Activated T-cell treated with anti-CD3 and anti-CD28 coated beads, Interleukin-2, amount 50 U/mL, for 4 hours (primary cell): ENCODE measurements around the gene ORMDL2. TPM values are rescaled to one million over a fixed set of nuclear protein-coding genes. Genes with fewer than 3 reads are reported as not detected.
"Not testable (repeated sequence)": the region's sequence is repeated elsewhere in the genome, so short reads cannot be mapped to it uniquely, and the experiment has no call there.

Experiments
- ATAC-seq, 2 donors: fragments of 200-7000 bp; cut with Tn5 transposase; one replicate each; pipeline ENCODE4 v1.10.0; 2021
- DNase-seq: peaks from one replicate; pipeline ENCODE4 v3.0.0-alpha.2; 2020
- H3K27me3 Mint-ChIP-seq: one replicate; pipeline ENCODE4 v1.8.0; 2021; ENCODE audit warnings: low read depth, mixed read lengths
- H3K36me3 Mint-ChIP-seq: one replicate; pipeline ENCODE4 v1.8.0; 2022; ENCODE audit warnings: mixed read lengths; ENCODE audit not compliant: insufficient read depth
- H3K4me1 Mint-ChIP-seq: one replicate; pipeline ENCODE4 v1.8.0; 2021; ENCODE audit warnings: low read depth, mixed read lengths
- H3K4me3 Mint-ChIP-seq: one replicate; pipeline ENCODE4 v1.8.0; 2021; ENCODE audit warnings: mild to moderate bottlenecking, moderate library complexity, mixed read lengths
- H3K9me3 Mint-ChIP-seq: one replicate; pipeline ENCODE4 v1.8.0; 2021; ENCODE audit warnings: mixed read lengths
- total RNA-seq, 3 donors: library from RNA; stranded (reverse); gene quantifications; one replicate each; pipeline ENCODE4 v1.2.1, GENCODE V29; 2021

ORMDL2 gene
- total RNA-seq, 3 donors from 2014 or later = 45.9 to 57.0 (median 49.9) TPM

DNA sequence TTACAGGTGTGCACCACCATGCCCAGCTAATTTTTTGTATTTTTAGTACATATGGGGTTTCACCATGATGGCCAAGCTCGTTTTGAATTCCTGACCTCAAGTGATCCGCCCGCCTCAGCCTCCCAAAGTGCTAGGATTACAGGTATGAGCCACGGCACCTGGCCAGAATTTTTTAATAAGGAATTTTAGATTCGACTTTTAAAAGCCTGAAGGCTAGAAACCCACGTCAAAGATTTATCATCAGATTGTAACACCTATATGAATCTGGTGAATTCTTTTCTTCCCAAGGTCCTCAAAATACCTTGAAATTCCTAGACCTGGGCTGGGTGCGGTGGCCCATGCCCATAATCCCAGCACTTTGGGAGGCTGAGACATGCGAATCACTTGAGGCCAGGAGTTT lies 43.6 kb downstream of the ORMDL2 start:
- Mint-ChIP-seq H3K9me3 (peaks cover 5% of the 10 kb centered on the region), H3K4me3 (no peak overlapping the region), H3K27me3 (no peaks in the 10 kb centered on the region), H3K36me3 (no peaks in the 10 kb centered on the region), H3K4me1 (no peaks in the 10 kb centered on the region)
- DNase-seq (no peak), ATAC-seq (no peak)

- Mint-ChIP-seq H3K27me3 (no peaks in the 10 kb centered on the region), H3K36me3 (no peaks in the 10 kb centered on the region), H3K4me3 (no peak overlapping the region), H3K4me1 (no peaks in the 10 kb centered on the region), H3K9me3 (peaks cover 5% of the 10 kb centered on the region)
- DNase-seq (no peak), ATAC-seq (no peak)
These were observed 44.0 kb downstream of the ORMDL2 start for GRCh38 chr12:55861871-55862270.

GRCh38 chr12:55862286-55862685 lies 44.4 kb downstream of the ORMDL2 start:
- H3K9me3 Mint-ChIP-seq = peaks cover 5% of the 10 kb centered on the region
- DNase-seq (no peak), ATAC-seq (no peak)
- H3K27me3 Mint-ChIP-seq = no peaks in the 10 kb centered on the region
- H3K4me1 Mint-ChIP-seq = no peaks in the 10 kb centered on the region
- H3K36me3 Mint-ChIP-seq = no peaks in the 10 kb centered on the region
- no peak overlapping the region for H3K4me3 Mint-ChIP-seq

DNA sequence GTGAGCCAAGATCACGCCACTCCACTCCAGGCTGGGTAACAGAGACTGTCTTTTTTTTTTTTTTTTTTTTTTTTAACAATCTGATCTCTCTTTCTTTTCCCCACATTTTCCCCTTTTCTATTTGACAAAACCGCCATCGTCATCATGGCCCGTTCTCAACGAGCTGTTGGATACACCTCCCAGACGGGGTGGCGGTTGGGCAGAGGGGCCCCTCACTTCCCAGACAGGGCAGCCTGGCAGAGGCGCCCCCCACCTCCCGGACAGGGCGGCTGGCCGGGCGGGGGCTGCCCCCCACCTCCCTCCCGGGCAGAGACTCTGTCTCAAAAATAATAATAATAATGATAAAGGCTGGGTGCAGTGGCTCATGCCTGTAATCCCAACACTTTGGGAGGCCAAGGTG lies 45.1 kb downstream of the ORMDL2 start:
- H3K36me3 Mint-ChIP-seq, H3K9me3 Mint-ChIP-seq, DNase-seq, ATAC-seq, H3K27me3 Mint-ChIP-seq, H3K4me3 Mint-ChIP-seq, H3K4me1 Mint-ChIP-seq: not testable (repeated sequence)

GRCh38 chr12:55865327-55865726 lies 47.5 kb downstream of the ORMDL2 start:
- DNase-seq = no peak
- H3K4me1 Mint-ChIP-seq = no peaks in the 10 kb centered on the region
- no peak for ATAC-seq
- H3K27me3 Mint-ChIP-seq = no peaks in the 10 kb centered on the region
- no peaks in the 10 kb centered on the region for H3K36me3 Mint-ChIP-seq
- H3K9me3 Mint-ChIP-seq = peaks cover 5% of the 10 kb centered on the region
- H3K4me3 Mint-ChIP-seq = no peak overlapping the region

DNA sequence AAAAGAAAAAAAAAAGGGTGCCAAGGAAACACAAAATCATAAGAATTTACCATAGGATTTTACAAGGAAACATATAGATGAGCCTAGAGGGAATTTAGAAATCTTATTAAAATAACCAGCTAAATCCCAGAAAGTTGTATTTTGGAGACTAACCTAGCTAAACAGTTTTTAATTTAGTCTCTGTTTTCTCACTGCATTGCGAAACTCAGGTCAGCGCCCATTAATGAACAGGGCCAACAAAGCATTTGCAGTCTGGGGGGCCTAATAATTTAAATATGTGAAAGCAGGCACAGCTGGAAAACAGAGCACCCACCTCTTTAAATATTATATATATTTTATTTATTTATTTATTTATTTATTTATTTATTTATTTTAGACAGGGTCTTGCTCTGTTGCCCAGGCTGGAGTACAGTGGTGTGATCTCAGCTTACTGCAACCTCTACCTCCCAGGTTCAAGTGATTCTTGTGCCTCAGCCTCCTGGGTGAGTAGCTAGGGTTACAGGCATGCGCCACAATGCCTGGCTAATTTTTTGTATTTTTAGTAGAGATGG lies 48.7 kb downstream of the ORMDL2 start:
- DNase-seq, H3K9me3 Mint-ChIP-seq, H3K4me1 Mint-ChIP-seq, H3K36me3 Mint-ChIP-seq, H3K4me3 Mint-ChIP-seq, H3K27me3 Mint-ChIP-seq, ATAC-seq: not testable (repeated sequence)

Other genes with a start within 250 kb of the ORMDL2 start
- gene OR2AP1, start 245.6 kb upstream of the ORMDL2 start, total RNA-seq = under 1 TPM in 1 of 3 donors, not detected in 2; 0.15 TPM
- not detected for gene OR10P1, start 181.1 kb upstream of the ORMDL2 start, total RNA-seq
- 1 to 10 TPM in 2 of 3 donors, under 1 TPM in 1; 0.91 to 1.4 (median 1.3) TPM for gene ITGA7, start 110.1 kb upstream of the ORMDL2 start, total RNA-seq
- 10 to 100 TPM; 60.7 to 65.7 (median 61.7) TPM for gene BLOC1S1, start 102.0 kb upstream of the ORMDL2 start, total RNA-seq
- 1 to 10 TPM; 3.9 to 7.4 (median 5.1) TPM for gene RDH5, start 97.6 kb upstream of the ORMDL2 start, total RNA-seq
- gene CD63, start 89.0 kb upstream of the ORMDL2 start, total RNA-seq = 100 to 1,000 TPM; 158 to 177 (median 177) TPM
- 10 to 100 TPM; 12.3 to 15.5 (median 14.5) TPM for gene GDF11, start 74.9 kb upstream of the ORMDL2 start, total RNA-seq
- 10 to 100 TPM; 65.8 to 78.5 (median 69.6) TPM for gene SARNP, start 317 bp upstream of the ORMDL2 start, total RNA-seq
- gene DNAJC14, start 11.5 kb downstream of the ORMDL2 start, total RNA-seq = 10 to 100 TPM; 32.4 to 38.2 (median 33.5) TPM
- not detected for gene MMP19, start 24.9 kb downstream of the ORMDL2 start, total RNA-seq
- gene PYM1, start 109.9 kb downstream of the ORMDL2 start, total RNA-seq = 10 to 100 TPM; 24.9 to 30.0 (median 28.4) TPM
- gene DGKA, start 113.1 kb downstream of the ORMDL2 start, total RNA-seq = 100 to 1,000 TPM; 132 to 164 (median 153) TPM
- gene PMEL, start 148.0 kb downstream of the ORMDL2 start, total RNA-seq = under 1 TPM in 2 of 3 donors, not detected in 1; 0.13 to 0.41 TPM
- 10 to 100 TPM; 65.4 to 80.1 (median 74.1) TPM for gene CDK2, start 148.8 kb downstream of the ORMDL2 start, total RNA-seq
- 10 to 100 TPM; 18.5 to 27.5 (median 22.6) TPM for gene RAB5B, start 156.0 kb downstream of the ORMDL2 start, total RNA-seq
- gene SUOX, start 179.2 kb downstream of the ORMDL2 start, total RNA-seq = 1 to 10 TPM in 2 of 3 donors, under 1 TPM in 1; 0.68 to 1.3 (median 1.2) TPM
- gene IKZF4, start 203.0 kb downstream of the ORMDL2 start, total RNA-seq = 10 to 100 TPM in 2 of 3 donors, 1 to 10 TPM in 1; 9.4 to 14.6 (median 10.5) TPM
- gene RPS26, start 223.9 kb downstream of the ORMDL2 start, total RNA-seq = 100 to 1,000 TPM in 2 of 3 donors, 10 to 100 TPM in 1; 73.1 to 118 (median 110) TPM